NCI-H146 treated with DMSO at 0.1 percent for 48 hours (cell line): ENCODE results near the gene COL27A1.

Source experiments
- DNase-seq: peaks from one replicate; lab custom pipeline; 2025; ENCODE audit not compliant: unreplicated experiment; lab: John Stamatoyannopoulos, UW

The COL27A1 gene

GRCh38 chr9:114348261-114348905 lies 193.0 kb downstream of the COL27A1 start:
- DNase-seq = no peak

- DNase-seq = no peak
Observed at GRCh38 chr9:114348906-114349482, 193.7 kb downstream of the COL27A1 start.

GRCh38 chr9:114349713-114350480 lies 194.6 kb downstream of the COL27A1 start:
- DNase-seq = no peak

- no peak for DNase-seq
Observed at GRCh38 chr9:114350636-114351401, 195.5 kb downstream of the COL27A1 start.

- no peak for DNase-seq
Observed at GRCh38 chr9:114351932-114352331, 196.6 kb downstream of the COL27A1 start.

GRCh38 chr9:114355821-114356220 lies 200.5 kb downstream of the COL27A1 start:
- DNase-seq = no peak

- DNase-seq = no peak
Observed at GRCh38 chr9:114356792-114357191, 201.5 kb downstream of the COL27A1 start.

- DNase-seq = no peak
Observed at GRCh38 chr9:114357360-114357759, 202.0 kb downstream of the COL27A1 start.

- DNase-seq = no peak
Observed at GRCh38 chr9:114357911-114358328, 202.6 kb downstream of the COL27A1 start.

GRCh38 chr9:114359801-114360200 lies 204.5 kb downstream of the COL27A1 start:
- DNase-seq = no peak

- no peak for DNase-seq
Observed at GRCh38 chr9:114361542-114361941, 206.2 kb downstream of the COL27A1 start.
